HT-29 (cell line): ENCODE measurements around the gene CLDN9. TPM values are rescaled to one million over a fixed set of nuclear protein-coding genes. Genes with fewer than 3 reads are reported as not detected.

Source experiments
- DNase-seq: peaks from one replicate; pipeline ENCODE4 v3.0.0-alpha.2; 2015; ENCODE audit warnings: low spot score
- total RNA-seq: library from RNA; depleted of rRNA; stranded (reverse); fragments of >200 nt; shearing (Covaris generic); gene quantifications from 2 replicates; pipeline ENCODE4 v1.2.3, GENCODE V29; 2014

Gene CLDN9
- total RNA-seq, 1 experiment from 2014 or later, result 4.7 TPM

DNA sequence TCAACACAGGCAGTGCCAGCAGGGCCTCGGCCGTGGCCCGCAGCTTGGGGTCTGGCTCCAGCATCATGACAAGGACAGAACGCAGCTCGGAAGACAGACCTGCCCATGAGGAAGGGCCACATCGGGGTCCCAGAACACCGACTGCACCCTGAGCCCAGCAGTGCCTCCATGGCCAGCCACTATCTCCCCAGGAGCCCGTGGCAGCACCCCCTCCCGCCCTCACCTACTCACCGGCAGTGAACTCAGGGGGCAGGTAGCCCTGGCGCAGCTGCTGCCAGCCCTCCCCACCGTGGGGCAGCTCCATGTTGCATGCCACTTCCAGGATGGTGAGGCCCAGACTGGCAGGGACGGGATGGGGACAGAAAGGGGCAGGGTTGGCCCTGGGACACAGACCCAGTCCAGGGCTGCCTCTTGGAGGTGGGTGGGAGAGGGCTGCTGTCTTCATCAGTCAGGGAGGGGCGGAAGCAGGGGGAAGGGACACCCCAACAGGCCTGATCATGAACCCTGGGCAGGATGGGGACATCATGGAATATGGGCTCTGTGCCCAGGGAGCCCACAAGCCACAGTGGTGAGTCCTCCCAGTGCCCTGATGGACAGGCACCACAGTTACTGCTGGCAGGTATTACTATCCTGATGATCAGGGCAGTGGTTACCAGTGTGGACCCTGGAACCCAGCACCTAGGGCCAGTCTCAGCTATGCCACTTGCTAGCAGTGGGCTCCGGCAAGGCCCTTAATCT, 38.2 kb upstream of the CLDN9 start:
- no peak for DNase-seq

DNA sequence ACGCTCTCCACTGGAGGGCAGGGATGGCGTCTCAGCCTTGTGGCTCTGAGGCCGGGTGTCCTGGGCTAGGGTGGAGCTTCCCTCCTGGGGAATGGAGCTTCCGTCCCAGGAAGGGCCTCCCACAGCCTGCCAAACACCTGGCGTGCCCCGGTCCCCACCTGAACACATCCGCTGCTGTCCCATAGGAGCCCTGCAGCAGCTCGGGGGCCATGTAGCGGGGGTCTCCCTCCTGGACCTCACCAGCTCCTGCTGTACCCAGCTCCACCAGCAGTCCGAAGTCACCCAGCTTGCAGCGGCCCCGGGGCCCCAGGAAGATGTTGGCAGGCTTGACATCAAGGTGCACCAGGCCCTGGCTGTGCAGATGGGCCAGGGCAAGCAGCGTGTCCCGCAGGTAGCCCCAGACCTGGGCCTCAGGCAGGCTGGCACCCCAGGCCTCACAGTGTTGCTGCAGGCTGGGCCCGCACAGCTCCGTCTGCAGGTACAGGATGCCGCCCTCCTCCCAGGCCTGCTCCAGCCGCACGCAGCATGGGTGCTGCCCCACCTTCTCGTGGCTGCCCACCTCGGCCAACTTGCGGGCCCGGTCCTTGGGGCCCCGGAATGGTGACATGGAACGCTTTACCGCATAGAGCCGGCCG, 37.4 kb upstream of the CLDN9 start:
- no peak for DNase-seq

DNA sequence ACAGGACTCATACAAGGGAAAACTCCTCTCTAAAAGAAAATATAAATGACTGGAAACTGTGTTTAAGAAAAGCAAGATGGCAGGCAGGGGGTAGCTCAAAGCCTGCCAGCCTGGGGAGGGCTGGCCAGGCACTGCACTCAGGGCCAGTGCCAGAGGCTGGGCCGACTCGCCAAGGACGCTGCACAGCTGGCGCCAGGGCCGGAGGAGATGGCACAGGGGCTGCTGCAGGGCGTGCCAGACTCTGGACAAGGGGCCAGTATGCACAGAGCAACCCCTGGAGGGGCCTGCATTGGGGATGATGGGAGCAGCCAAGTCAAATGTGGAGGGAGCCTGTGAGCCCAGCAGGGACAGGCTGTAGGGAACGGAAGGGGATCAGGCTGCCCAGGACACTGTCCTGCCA, 36.5 kb upstream of the CLDN9 start:
- DNase-seq, result no peak

DNA sequence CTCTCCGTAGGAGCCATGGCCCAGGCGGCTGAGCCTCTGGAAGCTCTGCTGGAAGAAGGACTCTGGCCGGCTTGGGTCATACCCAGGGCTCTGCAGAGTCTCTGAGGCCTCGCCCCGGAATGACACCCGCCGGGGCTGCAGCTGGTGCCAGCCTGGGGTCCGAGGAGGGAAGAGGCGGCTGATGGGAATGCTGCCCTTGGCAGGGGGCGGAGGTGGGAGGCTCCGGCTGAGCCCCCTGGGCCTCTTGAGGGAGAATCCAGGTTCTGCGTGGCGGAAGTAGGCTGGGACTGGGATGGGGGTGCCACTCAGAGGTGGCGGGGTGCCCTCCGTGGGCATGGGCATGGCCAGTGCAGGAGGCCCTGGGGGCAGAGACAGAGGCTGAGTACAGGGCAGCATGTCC, 36.0 kb upstream of the CLDN9 start:
- no peak for DNase-seq

DNA sequence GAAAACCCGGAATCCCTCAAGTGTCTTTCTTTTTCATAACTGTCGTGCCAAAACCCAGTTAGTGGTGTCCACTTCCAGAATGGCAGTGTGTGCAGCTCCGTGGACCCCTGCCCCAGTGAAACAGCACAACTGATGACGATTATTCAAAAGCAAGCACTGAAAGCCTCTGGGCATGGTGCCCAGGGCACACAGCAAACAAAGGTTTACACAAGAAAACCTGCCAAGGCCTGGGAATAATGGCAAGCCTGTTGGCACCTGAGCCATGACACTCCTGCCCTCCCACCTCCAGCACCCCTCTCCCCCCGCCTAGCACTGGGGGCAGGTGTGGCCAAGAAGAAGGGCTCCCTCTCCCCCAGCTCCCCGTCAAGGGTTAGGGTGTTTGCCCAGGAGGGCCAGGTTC, 35.3 kb upstream of the CLDN9 start:
- DNase-seq, result no peak

DNA sequence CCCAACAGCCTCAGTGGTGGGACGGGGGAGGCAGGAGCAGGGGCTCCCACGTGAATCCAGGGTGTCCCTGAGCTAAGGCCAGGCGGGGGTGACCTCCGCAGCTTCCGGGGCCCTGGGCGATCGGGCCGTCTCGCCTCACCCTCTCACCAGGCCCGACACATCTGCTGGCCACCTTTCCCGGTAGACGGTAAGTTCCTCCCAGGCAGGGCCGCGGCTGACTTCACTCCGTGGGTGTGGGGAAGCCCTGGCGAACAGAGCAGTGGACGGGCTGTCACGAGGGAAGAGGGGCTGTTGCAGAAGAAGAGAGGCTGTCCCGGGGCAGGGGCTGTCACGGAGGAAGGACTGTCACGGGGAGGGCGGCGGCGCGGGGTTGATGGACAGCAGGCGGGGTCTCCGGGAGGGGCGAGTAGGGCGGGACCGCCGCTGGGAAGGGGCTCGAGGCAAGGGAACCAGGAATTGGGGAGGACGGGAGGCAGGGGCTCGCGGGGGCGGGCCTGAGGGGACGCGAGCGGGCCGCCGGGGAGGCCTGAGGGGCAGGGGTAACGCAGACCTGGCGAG, 33.0 kb upstream of the CLDN9 start:
- no peak for DNase-seq

DNA sequence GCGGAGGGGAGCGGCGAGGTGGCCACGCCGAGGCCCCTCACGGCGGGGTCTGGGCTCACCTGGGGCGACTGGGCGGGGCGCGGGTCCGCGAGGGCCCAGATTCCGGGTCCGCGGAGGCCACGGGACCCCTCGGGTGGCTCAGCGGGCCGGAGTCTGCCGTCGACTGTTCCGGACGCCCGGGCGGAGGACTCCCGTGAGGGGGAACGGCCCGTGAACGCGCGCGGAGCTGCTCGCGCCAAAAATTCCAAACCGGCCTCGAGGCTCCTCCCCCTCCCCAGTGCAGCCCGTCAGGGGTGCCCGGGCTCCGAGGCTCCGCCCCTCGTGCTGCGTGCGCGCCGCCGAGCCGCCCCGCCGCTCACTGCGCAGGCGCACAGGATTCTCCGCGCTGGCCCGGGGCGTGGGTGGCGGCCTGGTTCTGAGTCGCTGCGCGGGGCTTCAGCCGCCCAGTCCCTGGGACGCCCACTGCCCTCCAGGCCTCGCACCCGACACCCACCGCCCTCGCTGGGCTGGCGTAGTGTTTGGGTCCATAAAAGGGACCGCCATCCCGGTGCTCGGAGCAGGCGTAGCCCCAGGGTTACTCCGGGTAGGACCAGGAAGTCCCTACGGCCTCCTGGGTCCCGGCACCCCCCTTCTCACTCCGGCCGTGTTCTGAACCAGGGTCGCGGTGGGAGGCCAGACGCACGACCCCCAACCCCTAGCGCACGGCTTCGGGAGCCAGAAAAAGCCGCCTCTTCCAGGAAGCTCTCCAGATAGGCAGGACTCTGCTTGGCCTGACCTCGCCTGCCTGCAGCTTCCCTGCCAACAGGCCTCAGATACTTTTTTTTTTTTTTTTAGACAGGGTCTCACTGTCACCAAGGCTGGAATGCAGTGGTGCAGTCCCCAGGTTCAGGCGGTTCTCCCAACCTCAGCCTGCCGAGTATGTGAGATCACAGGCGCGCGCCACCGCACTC, 32.2 kb upstream of the CLDN9 start, which contains the start of gene PKMYT1:
Gene PKMYT1, minus strand, starts transcription at position 220 of the 950 bp plus-strand sequence. CDS start 789 bp downstream, outside the sequence.
- DNase-seq, result peak; percentile 91

DNA sequence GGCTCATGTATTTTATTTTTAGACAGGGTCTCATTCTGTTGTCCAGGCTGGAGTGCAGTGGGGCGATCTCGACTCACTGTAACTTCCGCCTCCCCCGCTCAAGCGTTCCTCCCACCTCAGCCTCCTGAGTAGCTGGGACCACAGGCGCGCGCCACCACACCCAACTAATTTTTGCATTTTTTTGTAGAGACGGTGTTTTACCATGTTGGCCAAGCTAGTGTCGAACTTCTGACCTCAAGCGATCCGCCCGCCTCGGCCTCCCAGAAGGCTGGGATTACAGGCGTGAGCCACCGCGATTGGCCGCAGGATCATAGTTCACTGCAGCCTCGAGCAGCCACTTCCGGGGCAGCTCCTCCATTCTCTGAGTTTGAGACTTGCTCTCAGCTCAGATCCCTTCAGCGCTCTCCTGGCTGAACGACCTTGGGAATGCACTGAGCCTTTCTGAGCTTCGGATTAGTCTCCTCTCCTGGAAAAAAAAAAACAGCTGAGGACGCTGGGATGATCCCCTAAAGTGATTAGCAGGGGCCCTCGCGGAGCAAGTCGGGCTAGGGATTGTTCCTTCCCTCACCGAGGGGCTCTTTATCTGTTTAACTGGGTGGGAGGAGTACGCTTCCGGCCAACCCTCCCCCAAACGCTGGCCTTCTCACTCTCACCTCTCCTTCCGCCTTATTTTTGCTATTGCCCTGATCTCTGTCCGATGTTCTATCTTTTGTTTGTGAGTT, 31.4 kb upstream of the CLDN9 start:
- DNase-seq, result no peak

DNA sequence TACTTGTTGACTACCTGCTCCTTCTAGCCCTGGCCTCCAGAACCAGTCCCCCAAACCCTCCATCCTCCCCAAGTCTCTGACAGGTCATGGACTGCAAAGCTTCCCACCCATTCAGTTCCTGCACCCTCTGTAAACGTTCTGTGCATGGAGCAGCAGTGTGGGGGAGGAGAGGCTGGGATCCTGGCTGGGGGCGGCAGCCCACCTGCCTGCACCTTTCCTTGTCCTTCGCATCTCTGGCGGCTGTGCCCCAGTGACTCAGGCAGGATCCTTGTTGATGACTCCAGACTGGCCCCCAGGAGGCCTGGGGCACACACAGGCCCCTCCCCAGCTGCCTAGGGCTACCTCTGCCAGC, 30.8 kb upstream of the CLDN9 start:
- DNase-seq, result no peak

DNA sequence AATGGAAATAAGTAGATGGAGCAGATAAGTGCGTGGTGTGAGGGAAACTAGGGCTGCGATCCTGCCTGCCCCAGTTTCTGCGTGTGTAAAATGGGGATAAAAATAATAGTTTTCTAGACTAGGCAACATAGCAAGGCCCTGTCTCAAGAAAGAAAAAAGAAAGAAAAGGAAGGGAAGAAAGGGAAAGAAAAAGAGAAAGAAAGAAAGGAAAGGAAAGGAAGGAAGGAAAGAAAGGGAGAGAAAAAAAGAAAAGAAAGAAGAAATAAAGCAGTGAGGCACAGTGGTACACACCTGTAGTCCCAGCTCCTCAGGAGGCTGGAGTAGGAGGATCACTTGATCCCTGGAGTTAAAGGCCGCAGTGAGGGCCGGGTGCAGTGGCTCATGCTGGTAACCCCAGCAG, 30.3 kb upstream of the CLDN9 start:
- DNase-seq, result no peak

DNA sequence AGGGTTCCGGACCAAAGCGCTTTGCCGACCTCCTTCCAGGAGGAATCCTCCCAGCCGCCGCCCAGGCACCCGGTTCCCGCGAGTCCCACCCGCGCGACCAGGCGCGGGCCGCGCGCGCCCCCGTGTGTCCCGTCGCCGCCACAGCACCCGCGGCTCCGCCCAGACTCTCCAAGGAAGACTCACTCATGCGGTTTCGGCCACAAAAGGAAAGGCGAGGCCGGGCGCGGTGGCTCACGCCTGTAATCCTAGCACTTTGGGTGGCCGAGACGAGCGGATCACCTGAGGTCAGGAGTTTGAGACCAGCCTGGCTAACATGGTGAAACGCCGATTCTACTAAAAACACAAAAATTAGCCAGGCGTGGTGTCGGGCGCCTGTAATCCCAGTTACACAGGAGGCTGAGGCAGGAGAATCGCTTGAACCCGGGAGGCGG, 29.0 kb upstream of the CLDN9 start:
- DNase-seq, result peak; percentile 77

DNA sequence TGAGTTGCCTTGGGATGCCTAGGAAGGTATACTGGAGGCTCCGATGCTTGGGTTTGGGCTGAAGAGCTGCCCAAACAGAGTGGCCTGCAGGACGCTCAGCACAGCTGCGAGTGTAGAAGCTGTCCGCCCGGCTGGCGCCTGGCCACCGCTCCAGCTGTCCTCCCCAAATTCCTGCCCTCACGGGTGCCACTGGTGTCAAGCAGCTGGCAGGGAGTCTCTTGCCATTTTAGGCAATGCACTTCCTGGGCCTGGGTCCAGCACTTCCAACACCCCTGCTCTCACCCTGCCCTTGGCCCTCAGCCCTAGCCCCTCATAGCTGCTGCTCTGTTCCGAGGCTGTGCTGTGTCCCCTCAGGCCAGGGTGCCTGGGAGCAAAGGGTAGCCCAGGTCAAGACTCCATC, 27.3 kb upstream of the CLDN9 start:
- no peak for DNase-seq

DNA sequence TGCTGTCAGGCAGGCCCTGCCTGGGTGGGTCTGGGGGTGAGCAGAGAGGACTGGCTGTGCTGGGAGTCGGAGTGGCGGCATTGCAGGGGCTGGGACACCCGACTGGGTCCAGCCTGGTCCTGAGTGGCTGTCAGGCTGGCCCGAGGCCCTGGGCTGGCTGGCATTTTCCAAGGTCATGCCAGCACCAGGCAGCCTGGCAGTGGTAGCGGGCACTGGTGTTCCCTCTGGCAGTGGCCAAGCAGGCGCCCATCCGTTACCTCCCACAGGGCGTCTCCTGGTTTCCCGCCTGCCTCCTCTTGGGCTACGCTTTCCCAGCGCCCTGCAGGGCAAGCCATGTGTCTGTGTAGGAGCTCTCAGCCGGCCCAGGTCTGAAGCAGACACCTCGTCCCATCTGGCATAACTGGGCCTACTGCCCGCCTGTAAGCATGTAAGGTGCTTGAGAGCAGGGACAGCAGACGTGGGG, 26.8 kb upstream of the CLDN9 start:
- no peak for DNase-seq

DNA sequence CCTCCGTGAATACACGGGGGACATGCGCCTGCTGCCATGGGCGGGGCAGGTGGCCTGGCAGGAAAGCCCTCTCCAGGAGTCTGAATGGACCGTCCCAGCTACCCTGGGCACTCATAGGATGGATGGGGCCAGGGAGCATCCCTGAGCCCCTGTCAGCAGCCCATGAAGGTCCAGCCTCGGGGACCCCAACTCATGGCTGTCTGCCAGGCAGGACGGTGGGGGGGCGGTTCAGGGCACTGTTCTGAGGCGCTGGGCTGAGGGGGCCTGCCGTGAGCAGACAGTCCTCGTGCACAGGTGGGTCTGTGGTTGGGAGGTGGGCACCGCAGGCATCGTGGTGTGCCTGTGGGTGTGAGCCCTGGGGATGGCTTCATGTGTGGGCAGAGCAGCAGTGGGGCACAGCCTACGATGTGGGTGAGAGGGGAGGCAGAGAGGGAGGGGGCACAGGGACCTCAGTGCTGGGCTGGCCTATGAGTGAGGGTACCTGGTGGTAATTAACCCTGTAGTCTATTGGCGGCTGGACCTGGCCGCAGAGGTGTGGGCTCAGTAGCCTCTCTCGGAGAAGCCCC, 26.0 kb upstream of the CLDN9 start:
- DNase-seq, result no peak

DNA sequence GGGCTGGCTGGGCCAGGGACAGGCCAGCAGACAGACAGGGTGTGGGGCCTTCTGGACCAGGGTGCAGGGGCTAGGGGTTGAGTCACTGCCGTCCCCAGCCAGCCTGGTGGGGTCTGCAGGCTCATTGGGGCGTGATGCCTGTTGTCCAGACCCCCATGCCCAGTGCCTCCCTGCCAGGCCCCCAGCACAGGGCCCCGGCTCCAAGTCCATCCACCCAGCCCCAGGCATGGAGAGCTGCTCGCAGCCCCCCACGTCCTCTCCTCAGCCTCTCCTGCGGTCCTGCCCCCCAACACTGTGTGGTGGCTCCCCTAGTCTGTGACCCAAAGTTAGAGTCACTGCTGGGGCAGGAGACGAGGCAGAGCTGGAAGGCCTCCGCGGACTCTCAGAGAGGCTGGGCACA, 25.4 kb upstream of the CLDN9 start:
- DNase-seq, result no peak

DNA sequence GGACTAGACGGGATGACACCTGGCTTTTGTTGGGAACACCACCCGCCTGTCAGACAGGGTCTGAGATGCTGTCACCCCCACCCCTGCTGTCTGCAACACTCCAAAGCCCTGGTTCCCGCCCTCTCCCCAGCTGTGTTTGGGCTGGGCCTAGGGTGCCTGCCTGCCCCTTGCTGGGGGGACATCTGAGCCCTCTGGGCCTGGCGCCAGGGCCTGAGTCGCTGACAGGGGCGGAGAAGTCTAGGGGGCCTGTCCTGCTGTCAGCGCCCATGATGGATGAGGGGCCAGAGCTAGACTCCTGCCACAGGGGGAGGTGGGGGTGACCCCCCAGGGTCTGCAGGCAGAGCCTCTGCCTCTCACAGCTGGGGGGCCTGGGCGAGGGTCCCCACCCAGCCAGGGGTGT, 24.9 kb upstream of the CLDN9 start:
- DNase-seq, result no peak

DNA sequence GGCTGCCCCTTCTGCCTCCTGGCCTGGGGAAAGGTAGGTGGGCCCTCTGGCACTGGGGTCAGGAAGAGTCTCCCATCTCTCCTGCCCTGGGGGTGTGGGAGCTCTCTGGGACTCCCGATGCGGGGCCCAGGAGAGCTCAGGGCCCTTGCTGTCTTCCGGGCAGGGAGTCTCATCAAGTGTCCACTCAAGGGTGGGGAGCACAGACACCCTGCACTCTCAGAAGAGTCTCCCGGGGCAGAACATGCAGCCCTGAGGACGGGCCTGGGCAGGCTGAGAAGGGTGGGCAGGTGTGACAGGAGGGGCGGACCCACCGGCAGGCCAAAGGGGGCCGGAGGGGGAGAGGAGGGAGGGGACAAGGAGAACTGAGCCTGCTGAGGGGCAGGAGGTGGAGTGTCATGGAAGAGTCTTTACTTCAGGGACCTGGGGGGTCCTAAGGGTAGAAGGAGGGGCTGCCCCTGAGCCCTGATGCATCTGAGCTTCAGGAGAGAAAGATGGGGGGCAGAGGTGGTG, 24.1 kb upstream of the CLDN9 start:
- no peak for DNase-seq

DNA sequence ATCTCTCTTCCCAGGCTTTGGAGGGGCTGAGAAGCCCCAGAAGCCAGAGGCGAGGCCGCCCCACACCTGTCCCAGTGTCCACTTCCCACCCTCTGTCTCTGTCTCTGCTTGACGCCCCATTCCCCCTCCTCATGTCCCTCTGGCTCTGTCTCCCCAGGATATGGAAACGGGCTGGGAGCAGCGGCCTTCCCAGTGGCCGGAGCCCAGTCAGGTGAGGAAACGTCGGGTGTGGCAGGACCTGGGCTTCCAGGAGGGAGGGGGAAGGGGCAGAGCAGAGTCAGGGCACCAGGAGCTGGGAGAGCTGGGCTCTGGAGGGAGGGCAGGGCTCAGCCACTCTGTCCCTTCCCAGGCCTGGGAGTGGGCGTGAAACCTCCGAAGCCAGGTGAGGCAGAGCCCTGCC, 21.8 kb upstream of the CLDN9 start:
- DNase-seq, result peak; percentile 72

DNA sequence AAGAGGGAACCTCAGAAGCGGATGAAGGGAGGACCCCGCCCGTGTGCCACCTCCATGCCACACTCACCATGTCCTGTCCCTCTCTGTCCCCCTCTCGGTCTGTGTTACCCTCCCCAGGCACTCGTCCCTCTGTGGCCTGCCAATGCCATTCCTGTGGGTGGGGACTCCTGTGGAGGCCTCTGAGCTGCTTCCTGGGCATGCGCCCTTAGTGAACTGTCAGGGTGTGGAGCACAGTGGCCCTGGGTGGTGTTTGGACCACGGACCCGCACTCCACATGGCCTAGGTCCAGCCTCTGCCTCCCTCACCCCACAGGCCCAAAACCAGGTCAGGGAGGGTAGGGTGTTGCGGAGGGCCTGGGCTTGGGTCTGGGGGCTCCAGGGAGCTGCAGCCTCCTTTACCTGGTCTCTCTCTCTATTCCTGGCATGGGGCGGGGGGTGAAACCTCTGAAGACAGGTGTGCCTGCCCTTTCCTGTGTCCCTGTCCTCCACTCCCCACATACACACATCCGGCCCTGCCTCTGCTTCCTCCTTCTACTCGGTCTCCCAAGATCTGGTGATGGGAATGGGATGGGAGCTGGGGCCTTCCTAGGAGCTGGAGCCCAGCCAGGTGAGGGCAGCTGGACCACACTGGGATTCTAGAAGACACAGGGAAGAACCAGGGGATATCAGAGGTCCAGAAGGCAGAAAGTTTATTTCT, 21.0 kb upstream of the CLDN9 start:
- DNase-seq, result peak; percentile 64
